Stimulated activated CD8-positive, alpha-beta memory T cell treated with anti-CD3 and anti-CD28 coated beads, Interleukin-15, amount 100 ng/mL, for 48 hours (primary cell): ENCODE measurements around the gene HSP90AA1.

ENCODE experiments used
- DNase-seq, 2 donors: peaks; one replicate each; pipeline ENCODE4 v3.0.0-alpha.2; 2020; ENCODE audit warnings: low read depth in 2 of 2

Gene HSP90AA1

DNA sequence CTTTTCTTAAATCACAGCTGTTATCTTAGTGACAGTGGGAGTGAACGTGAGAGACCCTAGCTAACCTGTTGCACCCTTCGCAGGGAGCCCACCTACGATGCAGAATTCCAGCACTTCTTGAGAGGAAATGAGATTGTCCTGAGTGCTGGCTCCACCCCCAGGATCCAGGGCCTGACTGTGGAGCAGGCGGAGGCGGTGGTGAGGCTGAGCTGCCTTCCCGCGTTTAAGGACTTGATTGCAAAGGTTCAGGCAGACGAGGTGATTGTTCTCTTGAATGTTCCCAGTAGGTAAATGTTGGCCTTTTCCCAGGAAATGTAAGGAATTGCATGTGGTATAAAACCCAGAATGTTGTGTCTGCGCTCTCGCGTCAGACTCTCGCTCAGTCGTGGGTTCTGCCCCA lies 46.7 kb downstream of the HSP90AA1 start:
- no peak for DNase-seq

DNA sequence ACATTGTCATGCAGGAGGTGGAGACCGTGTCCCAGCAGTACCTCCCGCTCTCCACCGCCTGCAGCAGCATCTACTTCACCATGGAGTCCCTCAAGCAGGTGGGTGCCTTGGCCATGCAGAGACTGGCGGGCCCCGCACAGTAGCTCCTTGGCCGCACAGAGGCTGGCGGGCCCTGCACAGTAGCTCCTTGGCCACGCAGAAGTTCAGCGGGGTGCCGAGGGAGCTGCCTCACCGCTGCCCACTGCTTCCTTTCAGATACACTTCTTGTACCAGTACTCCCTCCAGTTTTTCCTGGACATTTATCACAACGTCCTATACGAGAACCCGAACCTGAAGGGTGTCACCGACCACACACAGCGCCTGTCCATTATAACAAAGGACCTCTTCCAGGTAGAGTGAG lies 47.7 kb downstream of the HSP90AA1 start:
- DNase-seq: no peak

DNA sequence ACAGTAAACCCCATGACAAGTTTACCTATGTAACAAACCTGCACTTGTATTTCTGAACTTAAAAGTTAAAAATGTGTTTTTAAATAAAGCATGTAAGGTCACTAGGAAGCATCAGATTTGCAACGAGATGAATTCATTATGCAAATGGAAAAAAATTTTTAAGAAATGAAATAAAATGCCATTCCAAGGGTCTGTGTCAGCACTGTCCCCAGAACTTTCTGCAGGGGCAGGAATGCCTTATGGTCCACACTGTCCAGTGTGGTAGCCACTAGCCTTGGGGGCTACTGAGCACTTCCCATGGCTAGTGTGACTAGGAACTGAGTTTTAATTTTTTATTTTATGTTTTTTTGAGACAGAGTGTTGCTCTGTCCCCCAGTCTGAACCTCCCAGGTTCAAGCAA lies 49.2 kb downstream of the HSP90AA1 start:
- no peak for DNase-seq

DNA sequence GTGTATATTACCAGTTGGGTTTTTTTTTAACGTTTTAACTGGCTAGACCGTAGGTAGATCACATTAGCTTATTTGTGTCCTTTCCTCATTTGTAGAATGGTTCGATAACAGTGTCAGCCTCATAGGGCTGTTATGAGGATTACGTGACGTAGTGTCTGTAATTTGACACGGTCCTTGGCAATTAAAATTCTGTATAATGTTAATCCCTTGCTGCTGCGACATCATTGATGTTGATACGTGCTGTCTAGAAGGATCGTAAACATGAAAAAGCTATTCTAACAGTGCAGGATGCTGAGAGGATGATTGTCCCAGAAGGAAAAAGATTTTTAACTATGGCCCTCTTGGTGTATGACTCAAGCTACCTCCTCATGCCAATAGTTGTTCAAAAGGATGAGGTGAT lies 50.9 kb downstream of the HSP90AA1 start:
- no peak for DNase-seq

DNA sequence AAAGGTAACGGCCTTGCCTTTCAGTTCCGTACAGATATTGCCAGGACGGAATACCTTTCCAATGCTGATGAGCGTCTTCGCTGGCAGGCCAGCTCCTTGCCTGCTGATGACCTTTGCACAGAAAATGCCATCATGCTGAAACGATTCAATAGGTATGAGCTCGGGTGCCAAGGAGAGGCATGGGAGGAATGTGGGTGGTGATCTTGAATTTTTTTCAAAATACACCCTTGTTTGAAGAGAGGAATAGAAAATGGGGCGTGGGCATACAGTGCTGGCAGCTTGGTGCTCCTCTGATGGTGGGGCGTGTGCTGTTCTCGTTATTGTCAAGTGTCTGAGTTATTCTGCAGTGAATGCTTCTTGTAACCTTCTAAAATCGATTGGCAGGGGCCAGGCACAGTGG lies 52.5 kb downstream of the HSP90AA1 start:
- no peak for DNase-seq

DNA sequence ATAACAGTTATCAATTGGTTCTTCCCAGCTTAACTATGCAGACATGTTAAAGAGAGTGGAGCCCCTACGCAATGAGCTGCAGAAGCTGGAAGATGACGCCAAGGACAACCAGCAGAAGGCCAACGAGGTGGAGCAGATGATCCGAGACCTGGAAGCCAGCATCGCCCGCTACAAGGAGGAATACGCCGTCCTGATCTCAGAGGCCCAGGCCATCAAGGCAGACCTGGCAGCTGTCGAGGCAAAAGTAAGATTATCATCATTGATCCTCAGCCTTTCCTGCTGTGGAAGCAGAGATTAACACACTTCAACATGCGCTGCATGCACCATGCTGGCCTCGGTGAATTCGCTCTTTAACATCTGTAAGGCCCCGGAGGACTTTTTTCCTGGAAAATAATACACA lies 53.6 kb downstream of the HSP90AA1 start:
- DNase-seq: no peak
